HepG2 (cell line): Measurements from ENCODE around the gene SEMA4A.

ENCODE experiments used
- CHD4 ChIP-seq: fragments of 200-600 bp; sonication (generic); IDR thresholded peaks from 2 replicates; pipeline ENCODE4 v1.7.0; 2017; ENCODE audit warnings: mild to moderate bottlenecking, low read length, borderline replicate concordance
- CTCF ChIP-seq: sonication (generic); formaldehyde crosslinking; IDR thresholded peaks from 2 replicates; pipeline ENCODE4 v1.5.0; 2020; ENCODE audit warnings: mild to moderate bottlenecking, missing genetic modification reagents, moderate library complexity
- ELF4 ChIP-seq: sonication (generic); formaldehyde crosslinking; IDR thresholded peaks from 2 replicates; pipeline ENCODE4 v1.5.0; 2020; ENCODE audit warnings: missing genetic modification reagents, mild to moderate bottlenecking, moderate library complexity, borderline replicate concordance
- HMG20A ChIP-seq: IDR thresholded peaks from 2 replicates; pipeline ENCODE4 v1.6.1; 2016; ENCODE audit warnings: borderline replicate concordance
- IRF9 ChIP-seq: sonication (generic); formaldehyde crosslinking; IDR thresholded peaks from 2 replicates; pipeline ENCODE4 v1.8.0; 2022; ENCODE audit warnings: missing genetic modification reagents, mild to moderate bottlenecking, borderline replicate concordance
- POLR2A ChIP-seq, 2 experiments: IDR thresholded peaks; 2 replicates each; pipeline ENCODE4 v1.6.1; 2011; ENCODE audit warnings: low read depth in 2 of 2, low read length in 2 of 2, mild to moderate bottlenecking in 1 of 2, moderate library complexity in 1 of 2; ENCODE audit not compliant: insufficient read depth in 1 of 2
- PPARG ChIP-seq: conservative IDR thresholded peaks from 2 replicates; pipeline ENCODE4 v1.6.1; 2016; ENCODE audit warnings: missing biosample characterization, missing genetic modification reagents
- RAD21 ChIP-seq: fragments of 450-650 bp; formaldehyde crosslinking; IDR thresholded peaks from 2 replicates; pipeline ENCODE4 v1.5.0; 2020; ENCODE audit warnings: mild to moderate bottlenecking
- SUZ12 ChIP-seq: fragments of 150-350 bp; IDR thresholded peaks from 2 replicates; pipeline ENCODE4 v1.6.1; 2014; ENCODE audit warnings: low read depth, low read length
- ZBTB21 ChIP-seq: sonication (generic); formaldehyde crosslinking; IDR thresholded peaks from 2 replicates; pipeline ENCODE4 v1.4.0; 2020; ENCODE audit warnings: missing genetic modification reagents
- ZNF280B ChIP-seq: sonication (generic); formaldehyde crosslinking; IDR thresholded peaks from 2 replicates; pipeline ENCODE4 v1.5.0; 2020; ENCODE audit warnings: missing genetic modification reagents, mild to moderate bottlenecking, borderline replicate concordance
- ZNF333 ChIP-seq: sonication (generic); formaldehyde crosslinking; IDR thresholded peaks from 2 replicates; pipeline ENCODE4 v1.4.0; 2020; ENCODE audit warnings: mild to moderate bottlenecking, missing genetic modification reagents, borderline replicate concordance
- ZNF503 ChIP-seq: sonication (generic); formaldehyde crosslinking; IDR thresholded peaks from 2 replicates; pipeline ENCODE4 v1.4.0; 2020; ENCODE audit warnings: missing genetic modification reagents
- ZNF772 ChIP-seq: sonication (generic); formaldehyde crosslinking; IDR thresholded peaks from 2 replicates; pipeline ENCODE4 v1.5.0; 2020; ENCODE audit warnings: mild to moderate bottlenecking, missing genetic modification reagents

- TF ChIP-seq CTCF: no peak
- no peak for TF ChIP-seq ELF4 (CRISPR knock-in tag)
- TF ChIP-seq ZNF503 (CRISPR knock-in tag): no peak
- no peak for TF ChIP-seq IRF9 (CRISPR knock-in tag)
- no peak for TF ChIP-seq ZNF772
- TF ChIP-seq RAD21 (CRISPR knock-in tag): no peak
- TF ChIP-seq POLR2A (IDR thresholded peaks at IDR 0.05; ENCODE audit: insufficient read depth in 1 of 2, low read depth in 2 of 2, low read length in 2 of 2): no peak
- no peak for TF ChIP-seq CHD4
- TF ChIP-seq ZBTB21 (CRISPR knock-in tag): no peak
- TF ChIP-seq ZNF333 (CRISPR knock-in tag): no peak
- TF ChIP-seq SUZ12: no peak
- TF ChIP-seq ZNF280B (CRISPR knock-in tag): no peak
- TF ChIP-seq PPARG (CRISPR knock-in tag): no peak
- TF ChIP-seq HMG20A (CRISPR knock-in tag): no peak
These were observed at the start of gene SEMA4A for GRCh38 chr1:156153362-156153761.
